GM21390 (cell line): ENCODE data around the gene PAF1.
"Not testable (repeated sequence)": the region's sequence is repeated elsewhere in the genome, so short reads cannot be mapped to it uniquely, and the experiment has no call there.

Source experiments
- ATAC-seq: cut with Tn5 transposase; IDR thresholded peaks from one replicate; pipeline ENCODE4 v1.9.1; 2021; ENCODE audit not compliant: unreplicated experiment

PAF1 gene

DNA sequence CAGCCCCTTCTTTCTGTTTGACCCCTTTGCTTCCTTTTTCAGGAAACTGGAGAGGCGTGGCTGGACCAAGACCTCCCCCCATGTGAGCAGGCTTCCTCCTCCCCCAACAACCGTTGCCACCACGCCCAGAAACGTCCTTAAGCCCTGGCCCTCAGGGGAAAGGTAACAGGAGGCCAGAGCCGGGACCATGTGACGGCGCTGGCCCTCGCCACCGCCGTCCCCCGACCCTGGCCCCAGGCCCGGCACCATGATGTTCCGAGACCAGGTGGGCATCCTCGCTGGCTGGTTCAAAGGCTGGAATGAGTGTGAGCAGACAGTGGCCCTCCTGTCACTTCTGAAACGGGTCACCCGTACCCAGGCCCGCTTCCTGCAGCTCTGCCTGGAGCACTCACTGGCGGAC is 34.3 kb downstream of the PAF1 start:
- no peak for ATAC-seq

- no peak for ATAC-seq
These were observed 34.8 kb downstream of the PAF1 start for GRCh38 chr19:39356073-39356472.

- ATAC-seq, result no peak
These were observed 35.7 kb downstream of the PAF1 start for GRCh38 chr19:39355253-39355652.

- no peak for ATAC-seq
These were observed 38.3 kb downstream of the PAF1 start for GRCh38 chr19:39352381-39353255.

- no peak for ATAC-seq
These were observed 39.3 kb downstream of the PAF1 start for GRCh38 chr19:39351537-39352064.

DNA sequence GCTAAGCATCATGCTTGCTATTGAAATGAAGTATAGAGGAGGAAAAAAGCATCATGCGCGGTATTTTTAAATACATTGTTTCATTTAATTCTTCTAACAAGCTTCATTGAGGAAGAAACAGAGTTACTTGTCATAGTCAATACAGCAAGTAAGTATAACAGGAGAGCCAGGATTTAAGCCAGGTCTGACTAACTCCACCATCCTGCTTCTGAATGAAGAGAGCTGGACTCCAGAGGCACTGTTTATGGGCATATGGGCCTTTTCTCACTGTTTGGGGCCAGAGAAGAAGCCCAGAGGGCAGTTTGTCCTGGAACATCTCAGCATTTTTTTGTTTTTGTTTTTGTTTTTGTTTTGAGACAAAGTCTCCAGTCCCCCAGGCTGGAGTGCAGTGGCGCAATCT is 40.8 kb downstream of the PAF1 start:
- no peak for ATAC-seq

DNA sequence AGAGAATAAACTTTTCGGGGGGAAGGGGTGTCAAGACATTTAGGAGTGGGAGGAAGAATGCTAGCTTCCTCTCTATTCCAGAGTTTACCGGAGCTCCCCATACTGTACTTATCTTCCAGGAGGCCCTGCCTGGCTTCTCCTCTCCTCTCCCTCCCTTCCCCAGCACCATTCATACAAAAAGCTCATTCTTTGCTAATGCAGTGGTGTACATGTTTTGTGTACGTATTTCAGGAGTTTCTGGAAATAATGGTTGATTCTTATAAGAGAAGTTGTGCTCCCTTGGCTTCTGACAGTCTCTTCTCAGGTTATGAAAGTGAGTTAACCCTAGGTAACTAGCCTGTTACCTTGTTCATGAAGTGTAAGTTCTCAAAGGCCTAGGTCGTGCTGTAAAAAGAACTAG is 41.6 kb downstream of the PAF1 start:
- no peak for ATAC-seq

DNA sequence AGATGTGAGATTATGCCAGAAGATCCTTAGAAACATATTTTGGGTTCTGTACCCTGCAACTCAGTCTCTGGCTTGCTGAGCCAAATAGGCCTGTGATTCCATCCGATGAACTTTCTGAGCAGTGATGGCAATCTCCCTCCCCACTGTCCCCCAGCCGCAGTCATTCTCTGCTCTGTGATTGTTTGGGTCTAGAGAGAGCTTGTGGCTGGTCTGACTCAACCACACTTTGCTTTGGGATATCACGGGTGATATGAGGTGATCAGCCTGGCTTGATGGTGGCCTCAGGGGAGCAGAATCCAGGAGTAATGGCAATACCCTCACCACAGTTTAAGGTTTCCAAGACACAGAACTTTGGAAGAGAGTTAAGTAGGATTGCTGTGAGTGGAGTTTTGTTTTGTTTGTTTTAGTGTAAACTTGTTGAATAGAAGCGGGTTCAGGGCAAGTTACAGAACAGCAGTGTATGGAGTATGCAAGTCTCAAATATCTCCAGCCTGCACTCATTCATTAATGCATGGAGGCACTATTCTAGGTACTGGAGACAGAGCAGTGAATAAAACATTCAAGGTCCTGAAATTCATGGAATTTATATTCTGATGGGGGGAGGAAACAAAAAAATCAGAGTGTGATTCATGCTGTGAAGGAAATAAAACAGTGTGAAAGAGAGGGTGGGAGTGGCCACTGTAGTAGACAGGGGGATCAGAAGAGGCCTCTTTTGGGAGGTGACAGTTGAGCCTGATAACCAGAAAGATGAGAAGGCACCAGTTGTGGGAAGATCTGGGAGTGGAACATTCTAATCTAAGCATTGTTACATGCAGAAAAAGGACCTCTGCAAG is 43.4 kb downstream of the PAF1 start:
- ATAC-seq, result no peak

GRCh38 chr19:39345956-39346355 is 45.0 kb downstream of the PAF1 start:
- ATAC-seq, result no peak

GRCh38 chr19:39342647-39343305 is 48.1 kb downstream of the PAF1 start:
- no peak for ATAC-seq

DNA sequence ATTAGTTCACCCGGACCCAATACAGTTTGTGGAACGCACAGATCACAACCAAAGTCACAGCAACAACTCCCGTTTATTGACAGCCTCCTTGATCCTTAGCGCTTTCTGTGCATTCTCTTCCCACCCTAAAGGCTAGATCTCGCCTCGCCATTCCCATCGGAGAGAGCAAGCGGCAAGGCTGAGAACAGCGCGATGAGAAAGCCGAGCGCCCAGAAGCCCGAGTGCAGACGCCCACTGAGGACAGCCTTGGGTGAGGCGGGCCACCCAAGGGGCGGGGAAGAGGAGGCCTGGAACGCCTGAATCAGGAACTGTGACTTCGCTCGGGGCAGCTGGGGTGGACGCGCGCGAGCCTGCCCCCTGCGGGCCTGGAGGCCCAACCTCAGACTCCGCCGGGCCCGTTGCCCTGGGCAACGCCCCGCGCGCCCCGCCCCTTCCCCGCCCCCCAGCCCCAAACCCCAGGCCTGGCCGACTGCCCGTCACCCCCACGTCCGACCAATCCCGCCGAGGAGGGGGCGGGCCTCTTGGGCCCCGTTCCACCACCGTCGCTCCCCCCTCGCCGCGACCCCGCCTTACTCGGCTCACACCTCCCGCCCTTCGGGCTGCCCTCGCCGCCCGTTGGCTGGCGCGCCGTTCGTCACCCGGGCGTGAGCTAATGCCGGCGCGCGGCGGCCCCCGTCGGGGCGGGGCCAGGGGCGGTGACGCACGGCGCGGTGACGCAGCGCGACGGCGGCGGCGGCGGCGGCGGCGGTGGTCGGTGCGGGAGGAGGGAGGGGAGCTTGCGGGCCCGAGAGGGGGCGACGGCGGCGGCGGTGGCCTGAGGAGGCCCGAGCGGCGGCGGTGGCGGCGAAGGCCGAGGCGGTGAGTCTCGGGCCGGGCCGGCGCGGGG is 48.9 kb downstream of the PAF1 start, which contains the start of gene SAMD4B:
Gene SAMD4B (plus strand): TSS at position 703 of the 886 bp plus-strand sequence. CDS start 14,473 bp downstream, outside the sequence.
- peak; percentile 86 for ATAC-seq

- no peak for ATAC-seq
These were observed 49.7 kb downstream of the PAF1 start for GRCh38 chr19:39341129-39341718.

GRCh38 chr19:39340156-39340555 is 50.8 kb downstream of the PAF1 start:
- ATAC-seq, result not testable (repeated sequence)

- ATAC-seq, result no peak
These were observed 51.2 kb downstream of the PAF1 start for GRCh38 chr19:39339674-39340073.

DNA sequence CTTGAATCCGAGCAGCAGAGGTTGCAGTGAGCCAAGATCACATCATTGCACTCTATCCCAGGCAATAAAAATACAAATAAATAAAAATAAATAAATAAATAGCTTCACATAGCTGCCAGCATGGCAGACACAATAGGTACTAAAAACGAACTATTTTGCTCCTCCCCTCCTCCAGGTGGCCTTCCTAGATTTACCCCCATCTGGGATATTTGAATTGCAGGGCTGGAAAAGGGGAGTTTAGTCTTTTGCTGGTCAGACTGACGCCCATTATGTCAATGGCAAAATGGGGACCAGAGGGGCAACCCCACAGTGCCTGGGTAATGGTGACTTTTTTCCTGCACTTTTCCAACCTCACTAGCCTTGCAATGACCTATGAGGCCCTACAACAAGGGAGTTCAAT is 54.4 kb downstream of the PAF1 start:
- ATAC-seq, result no peak
